ENCODE measurements around the gene PPP1R37.

Gene PPP1R37

DNA sequence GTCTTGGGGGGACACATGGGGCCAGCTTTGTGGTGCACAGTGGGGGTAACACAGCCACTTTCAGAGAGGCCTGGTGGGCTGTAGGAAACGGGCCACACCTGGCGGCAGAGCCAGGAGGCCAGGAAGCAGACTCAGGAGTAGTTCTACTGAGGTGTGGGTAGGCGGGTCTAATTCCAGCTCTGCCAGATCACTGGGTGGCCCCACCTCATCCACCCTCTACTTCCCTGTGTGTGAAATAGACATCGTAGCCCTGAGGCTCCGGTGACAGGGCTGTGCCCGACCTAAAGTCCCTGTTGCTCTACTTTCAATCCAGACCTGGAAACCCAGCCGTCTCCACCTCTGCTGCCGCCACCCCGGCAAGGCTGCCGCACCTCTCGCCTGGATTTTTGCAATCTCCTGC lies 63.8 kb downstream of the PPP1R37 start:
- DNase-seq, result no peak

DNA sequence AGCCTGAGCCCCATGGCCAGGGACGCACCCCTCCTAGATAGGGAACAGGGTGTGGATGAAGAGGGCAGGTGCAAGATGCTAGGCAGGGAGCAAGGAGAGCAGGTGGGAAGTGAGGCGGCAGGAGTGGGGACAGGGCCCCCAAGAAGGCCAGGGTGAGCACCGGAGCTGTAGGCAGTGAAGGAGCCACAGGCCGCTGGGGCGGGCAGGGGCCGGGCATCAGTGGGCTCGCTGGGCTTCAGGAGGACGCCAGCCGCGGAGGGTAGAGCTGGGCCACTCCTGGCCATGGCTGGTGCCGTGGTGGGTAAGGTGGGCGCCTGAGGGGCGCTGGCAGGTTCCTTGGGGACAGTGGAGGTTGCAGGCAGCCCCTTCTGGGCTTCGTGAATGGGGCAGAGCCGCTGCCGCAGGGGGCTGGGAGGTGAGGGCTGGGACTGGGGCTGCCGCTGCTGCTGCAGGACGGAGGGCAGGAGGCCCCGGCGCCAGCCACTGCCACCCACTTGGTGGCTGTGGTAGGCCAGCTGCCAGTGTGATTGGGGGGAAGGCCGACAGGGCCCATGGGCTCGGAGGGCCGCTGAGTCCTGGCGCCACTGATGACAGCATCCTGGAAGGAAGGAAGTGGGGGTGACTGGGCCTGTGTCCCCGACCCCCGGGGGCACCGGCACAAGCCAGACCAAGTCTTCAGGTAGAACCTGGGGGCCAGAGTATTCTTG lies 65.7 kb downstream of the PPP1R37 start:
- DNase-seq, result no peak

DNA sequence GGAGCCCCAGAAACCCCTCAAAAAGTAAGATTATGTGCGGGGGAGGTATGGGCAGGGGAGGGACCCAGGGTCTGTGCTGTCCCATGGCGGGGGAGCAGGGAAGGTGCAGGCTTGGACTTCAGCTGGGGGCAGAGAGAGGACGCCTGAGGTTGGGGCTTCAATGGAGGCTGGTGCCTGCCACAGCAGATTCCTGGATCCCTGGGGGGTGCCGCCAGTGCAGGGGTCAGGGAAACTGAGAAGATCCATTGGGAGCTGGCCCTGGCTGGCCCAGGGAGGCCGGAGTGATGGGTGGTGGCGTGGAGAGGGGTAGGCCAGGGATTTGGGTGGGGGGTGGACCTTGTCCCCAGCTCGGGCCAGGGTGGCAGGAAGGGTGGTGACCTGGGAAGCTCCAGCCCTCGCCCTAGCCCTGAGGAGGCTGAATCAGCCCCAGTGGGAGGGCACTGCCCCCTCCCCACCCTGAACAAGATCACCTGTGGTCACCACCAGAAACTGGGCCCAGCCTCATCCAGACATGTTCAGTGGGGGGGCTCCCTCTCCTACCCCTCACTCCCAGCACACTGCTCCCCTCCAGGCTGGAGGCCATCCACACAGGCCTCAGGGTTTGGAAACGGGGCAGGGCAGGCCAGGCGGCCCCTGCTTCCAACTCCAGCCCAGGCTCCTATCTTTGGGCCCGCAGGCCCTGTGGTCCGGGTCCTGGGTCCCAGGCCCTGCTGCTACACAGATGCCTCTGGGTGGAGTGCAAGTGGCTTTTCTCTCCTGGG lies 66.4 kb downstream of the PPP1R37 start:
- no peak for DNase-seq

DNA sequence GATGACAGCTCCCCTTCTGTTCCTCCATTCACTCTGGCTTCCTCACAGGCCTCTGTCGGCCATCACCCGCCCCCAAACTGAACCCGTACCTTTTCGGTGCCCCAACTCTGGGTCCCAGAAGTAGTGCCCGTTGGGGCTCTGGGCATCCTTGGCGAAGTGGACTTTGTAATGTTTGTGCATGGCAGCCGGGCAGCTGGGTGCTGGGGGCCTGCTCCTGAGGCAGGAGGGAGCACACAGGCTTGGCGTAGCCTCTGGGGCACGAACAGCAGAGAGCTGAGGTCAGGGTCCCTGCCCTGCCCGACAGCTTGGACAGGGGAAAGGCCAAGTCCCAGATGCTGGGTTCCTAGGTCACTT lies 67.0 kb downstream of the PPP1R37 start:
- no peak for DNase-seq

DNA sequence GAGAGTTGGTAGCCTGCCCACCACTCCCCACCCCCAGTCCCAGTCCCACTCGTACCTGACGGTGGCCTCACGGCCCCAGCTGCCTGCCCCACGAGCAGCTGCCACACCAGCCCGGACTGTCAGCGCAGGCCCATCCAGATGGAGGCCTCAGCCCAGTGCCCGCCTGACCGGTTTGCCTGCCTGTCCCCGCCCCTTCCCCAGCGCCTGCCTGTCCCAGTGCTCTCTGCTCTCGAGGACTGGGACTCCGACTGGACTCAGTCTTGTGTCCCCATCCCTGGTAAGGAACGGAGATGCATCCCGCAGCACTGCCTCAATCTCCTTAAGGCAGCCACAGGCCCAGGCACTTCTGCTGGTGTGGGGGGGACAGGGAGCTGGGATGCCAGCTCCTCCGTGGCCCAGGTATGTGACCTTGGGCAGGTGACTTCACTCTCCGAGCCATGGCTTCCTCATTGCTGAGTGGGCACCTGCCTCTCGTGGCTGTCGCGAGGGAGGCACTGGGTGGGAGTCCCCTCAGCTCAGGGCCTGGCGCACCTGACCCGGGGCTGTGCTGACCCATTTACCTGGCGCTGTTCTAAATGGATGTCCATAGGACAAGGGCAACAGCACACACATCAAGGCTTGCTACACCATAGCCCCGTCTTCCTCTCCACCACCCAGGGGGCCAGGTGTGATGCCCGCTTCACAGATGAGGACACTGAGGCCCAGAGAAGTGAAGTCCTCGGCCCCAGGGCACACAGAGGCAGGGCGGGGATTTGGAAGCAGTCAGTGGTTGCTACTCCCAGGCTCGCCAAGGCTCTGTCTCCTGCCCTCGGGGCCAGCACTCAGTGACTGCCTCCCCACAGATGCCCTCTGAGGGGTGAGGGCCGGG lies 68.1 kb downstream of the PPP1R37 start, which contains the start of gene NKPD1:
Gene NKPD1 (minus strand): TSS at position 113 of the 868 bp plus-strand sequence. CDS start 832 bp downstream, outside the sequence.
- no peak for DNase-seq

DNA sequence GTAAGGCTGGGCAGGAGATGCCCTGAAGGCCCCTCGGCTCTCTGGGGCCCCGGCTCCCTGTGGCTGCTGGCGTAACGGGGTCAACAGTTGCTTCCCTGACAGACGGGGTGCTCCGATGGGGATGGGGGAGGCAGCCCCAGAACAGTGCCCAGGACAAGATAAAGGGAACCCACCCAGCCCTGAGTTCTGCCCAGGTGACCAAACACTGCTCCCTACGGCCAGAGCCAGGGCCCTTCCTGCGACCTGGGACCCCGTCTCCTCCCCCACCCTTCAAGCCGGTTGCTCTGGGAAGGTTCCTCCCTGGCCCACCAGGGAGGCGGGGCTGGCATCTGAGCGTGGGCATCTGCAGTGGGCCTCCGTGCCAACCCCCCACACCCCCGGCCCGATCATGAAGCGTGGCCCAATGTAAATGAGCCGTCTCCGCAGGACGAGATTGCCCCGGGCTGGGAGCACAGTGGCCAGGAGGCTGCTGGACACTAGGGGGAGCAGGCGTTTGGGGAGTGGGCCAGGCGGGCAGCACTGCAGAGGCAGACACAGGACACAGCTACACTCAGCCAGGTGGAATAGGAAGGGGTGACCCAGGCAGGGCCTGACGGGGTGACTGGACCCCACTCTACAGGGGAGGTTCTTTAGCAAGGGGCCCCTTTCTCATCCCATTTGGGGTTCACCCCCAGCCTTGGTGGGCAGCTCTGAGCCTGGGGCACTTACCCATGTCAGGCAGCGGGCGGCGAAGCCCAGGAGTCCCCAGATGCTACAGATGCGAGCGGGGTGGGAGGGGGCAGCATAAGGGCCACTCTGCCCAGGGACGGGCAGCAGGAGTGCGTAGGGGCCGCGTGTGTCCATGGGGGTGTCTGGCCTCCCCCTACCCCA lies 69.0 kb downstream of the PPP1R37 start:
- DNase-seq, result no peak

DNA sequence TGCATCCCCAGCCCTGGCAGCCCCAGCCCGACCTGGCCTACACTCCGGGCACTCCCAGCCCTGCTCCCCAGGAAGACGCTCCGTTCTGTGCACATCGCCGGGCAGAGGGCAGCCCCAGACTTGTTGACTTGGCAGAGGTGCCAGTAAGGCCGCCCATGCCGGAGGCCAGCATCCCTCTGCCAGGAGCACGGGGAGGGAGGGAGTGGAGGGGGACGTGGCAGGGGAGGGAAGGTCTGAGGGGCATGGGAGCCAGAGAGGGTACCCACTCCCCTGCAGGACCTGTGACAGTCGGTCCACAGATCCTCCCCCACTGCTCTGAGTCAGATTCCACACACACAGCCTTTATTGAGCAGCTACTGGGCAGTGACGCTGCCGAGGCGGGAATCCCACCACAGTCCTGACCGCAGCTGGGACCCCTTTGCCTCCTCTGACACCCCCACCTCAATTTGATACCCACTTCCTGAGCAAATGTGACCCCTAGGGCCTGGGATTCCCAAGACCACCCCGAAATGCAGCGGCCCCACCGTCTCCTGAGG lies 69.7 kb downstream of the PPP1R37 start:
- no peak for DNase-seq

DNA sequence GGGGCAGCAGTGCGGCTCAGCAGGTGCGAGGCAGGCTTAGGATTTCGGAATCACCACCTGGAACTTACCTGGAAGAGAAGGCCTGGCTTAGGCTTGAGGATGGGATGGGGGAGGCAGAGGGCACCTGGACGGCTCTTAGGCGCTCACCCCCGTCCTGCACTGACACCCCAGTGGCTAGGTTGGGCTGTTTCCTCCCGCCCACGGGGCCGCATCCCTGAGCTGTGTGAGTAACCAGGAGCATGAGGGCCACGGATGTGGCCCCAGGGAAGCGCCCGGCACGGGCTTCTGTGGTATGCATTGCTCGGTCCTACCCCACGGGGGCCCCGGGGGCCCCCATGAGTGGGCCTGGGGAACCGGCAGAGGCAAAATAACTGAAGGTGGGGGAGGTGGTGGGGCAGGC lies 70.2 kb downstream of the PPP1R37 start:
- DNase-seq, result no peak

DNA sequence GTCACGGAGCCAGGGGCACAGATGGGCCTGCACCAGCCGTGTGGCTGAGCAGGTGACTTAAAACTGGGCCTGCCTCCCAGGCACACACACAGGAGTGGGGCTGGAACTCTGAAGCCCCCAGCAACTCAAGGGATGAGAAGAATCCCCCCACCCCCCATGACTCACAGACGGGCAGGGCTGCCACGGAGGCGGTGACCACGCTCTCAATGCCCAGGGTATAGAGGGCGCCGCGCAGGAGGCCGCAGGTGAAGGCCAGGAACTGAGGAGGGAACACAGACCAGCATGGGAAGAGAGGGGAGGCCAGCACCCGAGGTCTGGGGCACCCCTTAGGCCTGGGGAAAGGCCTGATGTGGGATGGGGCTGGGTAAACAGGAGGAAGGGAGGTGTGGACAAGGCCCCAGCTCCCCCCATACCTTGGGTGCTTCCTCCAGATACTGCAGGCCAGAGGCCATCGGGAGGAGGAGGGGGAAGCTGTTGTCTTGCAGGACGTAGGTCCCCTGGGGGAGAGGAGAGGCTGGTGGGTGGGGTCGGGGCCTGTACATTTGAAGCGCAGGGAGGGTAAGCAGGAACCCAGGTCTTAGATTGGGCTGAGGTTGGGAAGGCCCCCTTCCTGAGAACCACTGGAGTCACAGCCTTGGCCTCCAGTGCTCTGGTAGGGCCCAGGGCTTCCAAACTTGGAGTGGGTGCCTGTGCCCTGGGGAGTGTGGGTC lies 70.9 kb downstream of the PPP1R37 start:
- no peak for DNase-seq

DNA sequence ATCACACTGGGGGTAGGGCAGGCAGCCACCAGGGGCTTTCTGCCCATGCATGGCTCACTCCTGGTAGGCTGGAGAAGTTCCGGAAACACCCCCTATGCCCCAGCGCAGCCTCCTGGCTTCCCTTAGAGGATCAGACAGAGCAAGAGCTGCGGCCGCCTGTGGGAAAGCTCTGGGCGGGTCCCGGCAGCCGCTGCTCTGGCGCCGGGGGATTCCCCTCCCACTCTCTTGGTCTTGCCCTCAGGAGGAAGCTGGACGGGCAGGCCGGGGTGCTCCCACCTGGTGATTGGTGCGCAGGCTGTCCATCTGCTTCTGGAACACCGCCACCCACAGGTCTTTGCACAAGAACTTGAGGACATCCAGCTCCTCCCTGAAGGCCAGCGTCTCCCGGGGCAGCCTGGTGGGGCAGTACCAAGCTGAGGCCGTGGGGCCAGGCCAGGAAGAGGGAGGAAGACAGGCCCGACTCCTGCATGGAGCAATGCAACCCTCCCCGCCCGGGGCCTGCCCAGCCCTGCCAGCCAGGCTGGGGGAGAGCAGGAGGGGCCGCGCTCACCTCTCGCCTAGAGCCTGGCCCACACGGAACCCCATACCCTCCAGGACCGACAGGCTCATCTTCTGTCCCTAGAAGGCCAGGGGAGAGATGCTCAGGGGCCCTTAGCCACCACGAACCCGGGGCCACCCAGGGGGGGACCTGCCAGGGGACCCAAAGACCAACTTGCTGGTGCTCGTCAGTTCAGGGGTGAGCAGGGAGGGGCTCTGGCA lies 71.8 kb downstream of the PPP1R37 start:
- no peak for DNase-seq

DNA sequence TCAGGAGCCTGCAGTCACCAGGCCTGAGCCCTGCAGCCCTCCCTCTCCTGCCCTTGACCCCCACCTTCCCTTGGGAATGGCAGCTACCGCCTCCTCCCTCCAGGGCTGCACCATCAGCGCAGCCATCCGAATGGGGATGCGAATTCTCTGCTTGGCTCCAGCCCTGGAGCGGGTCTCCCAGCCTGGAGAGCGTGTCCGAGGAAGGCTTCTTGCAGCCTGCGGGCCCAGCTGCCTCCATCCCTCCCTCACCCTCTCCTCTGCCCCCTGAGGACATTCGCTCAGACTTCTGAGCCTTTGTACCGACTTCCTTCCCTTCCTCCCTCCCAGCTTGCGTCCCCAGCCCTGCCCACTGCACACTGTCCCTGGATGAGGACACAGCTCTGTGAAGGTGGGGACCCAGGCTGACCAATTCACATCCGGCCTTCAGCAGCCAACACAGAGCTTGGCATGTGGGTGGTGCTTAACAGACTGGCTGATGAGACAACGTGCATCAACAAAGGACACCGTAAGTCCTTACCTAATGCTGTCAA lies 73.8 kb downstream of the PPP1R37 start:
- DNase-seq, result no peak

DNA sequence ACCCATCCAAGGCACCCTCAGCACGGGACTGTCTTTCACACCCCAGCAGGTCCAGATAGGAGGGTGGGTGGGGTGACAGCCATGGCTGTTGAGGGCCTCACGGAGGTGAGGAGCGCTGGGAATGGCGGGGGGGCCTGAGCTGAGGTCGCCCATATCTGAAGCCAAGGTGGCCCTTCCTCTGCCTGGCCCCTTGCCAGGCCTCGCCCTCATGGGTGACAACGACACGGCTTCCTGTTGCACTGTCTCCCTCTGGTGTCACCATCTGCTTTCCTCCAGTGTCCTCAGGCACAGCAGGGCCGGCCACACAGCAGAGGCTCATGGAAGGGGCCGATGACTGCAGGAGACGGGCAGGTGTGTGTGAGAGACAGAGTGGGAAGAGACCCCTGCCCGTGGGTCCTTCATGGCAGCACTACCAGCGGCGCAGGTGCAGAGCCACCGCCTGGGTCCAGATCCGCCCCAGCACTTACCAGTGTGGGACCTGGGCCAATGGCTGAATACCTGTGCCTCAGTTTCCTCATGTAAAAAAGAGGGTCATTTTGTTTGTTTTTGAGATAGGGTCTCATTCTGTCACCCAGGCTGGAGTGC lies 75.9 kb downstream of the PPP1R37 start:
- DNase-seq, result no peak

DNA sequence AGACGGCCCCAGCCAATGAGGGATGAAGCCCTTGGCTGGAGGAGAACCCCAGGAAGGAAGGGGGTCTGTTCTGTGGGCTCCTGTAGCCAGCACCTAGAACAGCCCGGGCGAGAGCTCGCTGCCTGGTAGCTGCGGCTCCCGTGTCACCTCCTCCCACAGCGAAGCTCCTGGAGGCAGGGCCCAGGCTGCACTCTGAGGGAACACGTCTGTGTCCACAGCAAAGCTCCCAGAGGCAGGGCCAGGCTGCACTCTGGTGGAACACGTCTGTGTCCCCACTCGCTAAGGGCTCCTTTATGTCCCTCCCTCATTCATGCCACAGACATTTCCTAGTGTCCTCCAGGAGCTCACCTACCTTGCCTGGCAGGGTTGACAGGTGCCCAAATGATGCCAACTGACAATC lies 76.6 kb downstream of the PPP1R37 start:
- no peak for DNase-seq

DNA sequence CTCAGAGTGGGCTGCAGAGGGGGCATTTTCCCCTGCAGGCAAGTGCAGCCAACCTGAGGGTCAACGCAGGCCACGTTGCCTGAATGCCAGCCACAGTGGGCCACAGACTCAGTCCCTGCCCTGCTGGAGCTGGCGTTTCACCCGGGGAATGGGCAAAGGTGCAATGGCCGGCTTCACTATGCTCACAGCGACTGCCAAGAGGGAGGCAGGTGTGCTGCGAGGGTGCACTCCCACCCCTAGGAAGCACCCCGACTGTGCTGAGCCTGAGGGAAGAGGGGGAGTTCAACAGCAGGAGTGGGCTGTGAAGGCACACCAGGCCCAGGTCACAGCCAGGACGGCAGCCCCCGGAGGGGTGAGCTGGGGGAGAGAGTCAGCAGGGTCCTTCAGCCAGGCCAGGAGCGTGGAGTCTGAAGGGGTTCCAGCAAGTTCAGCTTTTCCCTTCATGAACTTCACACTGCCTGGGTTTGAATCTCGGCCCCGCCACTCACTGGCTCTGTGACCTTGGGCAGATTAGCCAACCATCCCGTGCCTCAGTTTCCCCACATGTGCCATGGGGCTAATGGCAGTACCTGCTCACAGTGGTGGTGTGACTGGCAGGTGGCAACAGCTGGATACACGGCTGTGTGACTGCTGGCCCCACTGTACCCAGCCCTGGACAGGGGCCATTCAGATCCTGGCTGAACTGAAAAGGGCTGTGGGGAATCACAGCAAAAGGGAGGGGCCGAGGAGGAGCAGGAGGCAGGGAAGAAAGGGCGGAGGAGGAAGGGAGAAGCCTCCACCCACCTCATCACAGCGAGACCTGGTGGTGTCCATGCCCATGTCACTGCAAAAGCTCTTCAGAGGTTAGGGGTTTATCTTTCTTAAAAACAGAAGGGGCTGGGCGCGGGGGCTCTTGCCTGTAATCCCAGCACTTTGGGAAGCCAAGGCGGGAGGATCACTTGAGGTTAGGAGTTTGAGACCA lies 77.4 kb downstream of the PPP1R37 start:
- DNase-seq, result no peak

DNA sequence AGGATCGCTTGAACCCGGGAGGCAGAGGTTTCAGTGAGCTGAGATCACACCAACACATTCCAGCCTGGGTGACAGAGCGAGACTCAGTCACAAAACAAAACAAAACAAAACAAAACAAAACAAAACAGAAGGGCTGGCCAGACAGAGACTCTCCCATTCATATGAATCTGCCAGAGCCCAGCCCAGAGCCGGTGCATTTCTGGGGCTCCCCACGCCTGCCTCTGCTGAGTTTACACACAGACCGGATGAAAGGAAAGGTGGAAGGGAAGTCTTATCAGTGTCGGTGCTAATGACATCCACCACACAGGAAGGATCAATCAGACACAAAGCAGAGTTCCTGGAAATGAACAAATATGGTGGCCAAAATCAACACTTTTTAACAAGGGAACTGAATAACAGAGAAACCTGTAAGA lies 78.2 kb downstream of the PPP1R37 start:
- no peak for DNase-seq

DNA sequence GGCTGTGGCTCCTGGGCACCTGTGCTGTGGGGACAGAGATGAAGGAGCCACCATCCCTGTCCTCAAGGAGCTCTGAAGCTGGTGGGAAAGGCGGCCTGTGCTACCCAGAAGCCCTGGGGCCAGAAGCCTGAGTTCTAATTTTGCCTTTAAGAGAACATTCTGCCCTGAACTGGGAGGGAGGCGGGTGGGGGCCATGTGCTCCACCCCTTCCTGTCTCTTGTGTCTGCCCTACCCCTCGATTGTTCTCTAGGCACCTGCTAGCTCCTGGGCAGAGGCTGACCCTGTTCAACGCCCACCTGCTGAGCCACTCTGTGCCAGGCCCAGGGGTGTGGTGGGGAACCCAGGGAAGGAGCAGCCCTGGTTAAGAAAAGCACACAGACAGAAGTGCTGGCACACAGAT lies 79.2 kb downstream of the PPP1R37 start:
- no peak for DNase-seq

DNA sequence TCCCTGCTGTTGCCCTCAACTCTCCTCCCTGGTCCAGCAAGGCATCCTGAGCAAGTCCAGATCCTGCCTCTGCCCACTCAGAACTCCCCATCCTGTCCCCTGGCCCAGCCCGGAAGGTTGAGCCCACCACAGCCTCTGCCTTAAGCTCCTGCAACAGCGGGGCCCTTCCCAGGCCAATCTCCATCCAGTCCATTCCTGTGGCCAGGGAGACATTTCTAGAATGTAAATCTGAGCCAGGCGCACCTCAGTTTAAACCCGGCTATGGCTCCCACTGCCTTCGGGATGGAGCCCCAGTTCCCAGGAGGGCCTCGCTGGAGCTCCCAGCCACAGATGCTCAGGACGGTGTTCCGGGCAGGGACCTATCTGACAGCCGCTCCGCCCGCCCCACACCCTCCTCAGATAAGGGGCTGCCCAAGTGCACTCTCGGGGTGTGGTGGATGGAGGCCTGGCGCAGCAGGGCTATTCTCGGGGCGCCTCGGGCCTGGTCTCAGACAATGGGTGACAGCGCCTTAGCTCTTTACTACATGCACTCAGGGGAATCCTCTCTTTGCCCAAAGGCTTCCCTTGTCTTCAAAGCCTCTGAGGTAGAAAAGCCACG lies 79.7 kb downstream of the PPP1R37 start:
- DNase-seq, result no peak

DNA sequence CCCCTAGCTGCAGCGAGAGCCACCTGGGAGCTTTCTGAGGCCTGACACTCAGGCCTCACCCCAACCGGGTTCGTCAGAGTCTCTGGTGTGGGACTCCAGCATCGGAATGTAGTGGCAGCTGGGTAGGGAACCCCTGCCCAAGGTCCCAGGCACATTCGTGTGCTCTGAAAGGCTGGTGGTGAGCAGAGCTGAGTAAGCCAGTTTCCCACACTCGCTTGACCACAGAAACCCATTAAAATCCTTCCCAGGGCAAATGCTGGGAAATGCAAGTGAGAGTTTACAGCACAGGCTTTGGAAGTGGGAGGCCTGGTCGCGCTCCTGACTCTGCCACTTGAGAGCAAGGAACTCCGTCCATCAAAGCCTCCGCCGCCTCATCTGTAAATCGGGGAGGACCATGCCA lies 80.8 kb downstream of the PPP1R37 start:
- no peak for DNase-seq

Data from NCI-H1436 treated with DMSO at 0.1 percent for 48 hours (cell line).